Fibroblast of upper back skin (primary cell): ENCODE data around the gene HAVCR1.

ENCODE experiments used
- DNase-seq: peaks from one replicate; pipeline ENCODE4 v3.0.0-alpha.2; 2013

HAVCR1 gene

GRCh38 chr5:156984064-156984463 lies 74.9 kb downstream of the HAVCR1 start:
- DNase-seq: no peak

GRCh38 chr5:156981481-156981880 lies 77.4 kb downstream of the HAVCR1 start:
- DNase-seq: no peak
